ENCODE measurements around the gene SOX10. TPM values are rescaled to one million over a fixed set of nuclear protein-coding genes. Genes with fewer than 3 reads are reported as not detected.
"Not testable (repeated sequence)": the region's sequence is repeated elsewhere in the genome, so short reads cannot be mapped to it uniquely, and the experiment has no call there.

The SOX10 gene
- total RNA-seq, 1 experiment from 2014 or later, result not detected

- DNase-seq (ENCODE audit: low spot score), result no peak
Observed at GRCh38 chr22:37965940-37966664, 18.3 kb downstream of the SOX10 start.

DNA sequence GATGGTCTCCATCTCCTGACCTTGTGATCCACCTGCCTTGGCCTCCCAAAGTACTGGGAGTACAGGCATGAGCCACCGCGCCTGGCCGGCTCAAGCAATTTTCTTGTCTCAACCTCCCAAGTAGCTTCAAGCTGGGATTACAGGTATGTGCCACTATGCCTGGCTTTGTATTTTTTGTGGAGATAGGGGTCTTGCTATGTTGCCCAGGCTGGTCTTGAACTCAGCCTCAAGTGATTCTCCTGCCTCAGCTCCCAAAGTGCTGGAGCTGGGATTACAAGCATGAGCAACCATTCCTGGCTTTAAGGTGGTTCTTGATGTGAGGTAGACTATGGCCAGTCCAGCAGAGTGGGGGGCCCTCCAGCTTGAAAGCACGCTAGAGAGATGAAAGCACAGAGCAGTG is 23.3 kb downstream of the SOX10 start:
- DNase-seq (ENCODE audit: low spot score), result no peak

DNA sequence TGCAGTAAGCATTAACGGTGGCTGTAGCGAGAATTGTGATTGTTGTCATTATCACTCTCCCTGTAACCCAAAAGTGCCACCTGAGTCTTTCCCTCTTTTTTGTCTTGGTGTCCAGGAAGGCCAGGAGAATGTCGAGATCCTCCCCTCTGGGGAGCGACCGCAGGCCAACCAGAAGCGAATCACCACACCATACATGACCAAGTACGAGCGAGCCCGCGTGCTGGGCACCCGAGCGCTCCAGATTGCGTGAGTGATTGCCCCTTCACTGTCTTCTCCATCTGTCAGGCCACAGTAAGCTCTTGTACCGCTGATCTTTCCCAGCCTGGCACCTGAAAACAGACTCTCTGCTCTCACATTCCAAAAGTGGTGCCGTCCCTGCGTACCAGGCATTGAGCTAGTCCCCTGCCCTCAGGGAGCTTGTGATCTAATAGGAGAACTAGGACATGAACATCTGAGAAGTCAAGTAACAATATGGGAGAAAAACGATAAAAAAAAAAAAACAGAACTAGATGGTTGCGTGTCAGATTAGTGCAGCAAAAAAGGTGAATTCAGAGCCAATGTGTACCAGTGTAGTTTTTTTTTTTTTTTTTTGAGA is 25.0 kb downstream of the SOX10 start:
- DNase-seq (ENCODE audit: low spot score), result no peak

GRCh38 chr22:37957232-37957631 is 27.1 kb downstream of the SOX10 start:
- no peak for DNase-seq (ENCODE audit: low spot score)

GRCh38 chr22:37955825-37956397 is 28.4 kb downstream of the SOX10 start:
- DNase-seq (ENCODE audit: low spot score), result not testable (repeated sequence)

GRCh38 chr22:37954686-37955085 is 29.7 kb downstream of the SOX10 start:
- no peak for DNase-seq (ENCODE audit: low spot score)

DNA sequence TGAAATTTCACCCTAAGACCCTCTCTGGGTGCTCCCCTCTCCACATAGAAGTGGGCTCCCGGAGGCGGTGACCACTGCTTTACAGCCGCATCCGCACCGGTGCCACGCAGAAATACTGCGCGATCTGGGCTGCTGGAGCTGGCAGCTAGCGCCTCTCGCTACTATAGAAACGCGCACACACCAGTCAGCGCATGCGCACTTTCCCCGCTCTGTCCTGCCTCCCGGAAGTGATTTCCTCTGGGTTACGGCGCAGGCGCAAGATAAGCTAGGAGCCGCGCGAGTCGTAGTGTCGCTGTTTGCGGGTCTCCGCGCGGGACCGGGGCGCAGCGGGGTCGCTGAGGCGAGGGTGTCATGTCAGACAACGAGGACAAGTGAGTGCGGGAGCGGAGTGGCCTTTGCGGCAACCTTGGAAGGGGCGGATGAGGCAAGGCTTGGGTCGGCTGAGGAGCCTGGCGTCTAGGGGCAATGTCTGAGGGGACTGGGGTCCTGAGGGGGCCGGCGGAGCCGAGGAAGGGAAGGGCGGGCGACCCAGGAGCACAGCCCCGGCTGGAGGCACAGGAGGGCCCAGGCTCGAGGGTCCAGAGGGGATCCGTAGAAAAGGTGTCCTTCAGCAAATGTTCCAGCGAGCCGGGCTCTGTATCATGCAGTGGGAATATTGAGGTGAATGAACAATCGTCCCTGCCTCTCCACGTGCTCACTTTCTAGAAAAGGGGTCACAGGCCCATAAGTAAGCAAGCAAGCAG is 30.7 kb downstream of the SOX10 start, which contains the start of the genes C22orf23 and POLR2F:
Gene C22orf23 (minus strand): TSS at position 165 of the 743 bp plus-strand sequence. CDS start 452 bp downstream, outside the sequence.
Gene POLR2F (plus strand): TSS at position 263 of the 743 bp plus-strand sequence. CDS start 89 bp downstream, at position 352.
- peak; percentile 94 for DNase-seq (ENCODE audit: low spot score)

GRCh38 chr22:37953062-37953436 is 31.3 kb downstream of the SOX10 start:
- DNase-seq (ENCODE audit: low spot score), result no peak

DNA sequence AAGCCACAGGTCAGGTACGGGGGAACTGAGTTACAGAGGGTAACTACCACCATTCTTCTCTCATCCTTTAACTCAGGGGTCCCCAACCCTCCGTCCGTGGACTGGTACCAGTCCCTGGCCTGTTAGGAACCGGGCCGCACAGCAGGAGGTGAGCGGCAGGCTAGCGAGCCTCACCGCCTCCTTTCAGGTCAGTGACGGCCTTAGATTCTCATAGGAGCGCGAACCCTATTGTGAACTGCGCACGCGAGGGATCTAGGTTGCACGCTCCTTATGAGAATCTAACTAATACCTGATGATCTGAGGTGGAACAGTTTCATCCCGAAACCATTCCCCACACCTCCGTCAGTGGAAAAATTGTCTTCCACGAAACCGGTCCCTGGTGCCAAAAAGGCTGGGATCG is 31.7 kb downstream of the SOX10 start:
- DNase-seq (ENCODE audit: low spot score), result not testable (repeated sequence)

GRCh38 chr22:37951305-37951704 is 33.0 kb downstream of the SOX10 start:
- no peak for DNase-seq (ENCODE audit: low spot score)

DNA sequence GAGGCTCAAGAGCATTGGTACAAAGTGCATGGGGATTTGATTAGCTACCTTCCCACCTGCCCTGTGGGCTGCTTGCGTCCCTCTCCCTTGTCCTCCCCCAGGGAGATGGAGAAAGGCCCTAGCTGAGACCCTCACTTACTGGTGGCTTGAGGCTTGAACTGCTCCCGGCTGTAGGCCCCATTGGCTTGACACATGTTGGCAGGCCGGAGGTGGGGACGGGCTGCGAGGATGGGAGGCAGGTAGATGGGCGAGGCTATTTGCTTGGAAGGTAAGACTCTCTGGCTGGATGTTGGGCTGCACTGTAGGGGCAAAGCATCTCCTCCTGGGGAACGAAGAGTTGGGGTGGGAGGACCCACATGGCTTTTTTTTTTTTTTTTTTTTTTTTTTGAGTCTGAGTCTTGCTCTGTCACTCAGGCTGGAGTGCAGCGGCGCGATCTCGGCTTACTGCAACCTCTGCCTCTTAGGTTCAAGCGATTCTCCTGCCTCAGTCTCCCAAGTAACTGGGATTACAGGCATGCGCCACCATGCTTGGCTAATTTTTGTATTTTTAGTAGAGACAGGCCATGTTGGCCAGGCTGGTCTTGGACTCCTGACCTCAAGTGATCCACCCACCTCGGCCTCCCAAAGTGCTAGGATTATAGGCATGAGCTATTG is 37.1 kb downstream of the SOX10 start:
- not testable (repeated sequence) for DNase-seq (ENCODE audit: low spot score)

DNA sequence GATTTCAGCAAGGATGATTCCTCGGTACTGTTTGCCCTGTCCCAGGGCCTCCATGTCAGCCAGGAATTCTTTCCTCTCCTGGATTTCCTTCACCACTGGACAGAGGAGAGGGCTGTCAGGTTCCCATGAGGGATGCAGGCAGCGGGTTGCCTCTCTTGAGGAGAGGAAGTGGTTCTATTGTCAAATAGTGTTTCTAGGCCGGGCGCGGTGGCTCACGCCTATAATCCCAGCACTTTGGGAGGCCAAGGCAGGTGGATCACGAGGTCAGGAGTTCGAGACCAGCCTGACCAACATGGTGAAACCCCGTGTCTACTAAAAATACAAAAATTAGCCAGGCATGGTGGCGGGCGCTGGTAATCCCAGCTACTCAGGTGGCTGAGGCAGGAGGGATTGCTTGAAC is 39.9 kb downstream of the SOX10 start:
- DNase-seq (ENCODE audit: low spot score), result not testable (repeated sequence)

DNA sequence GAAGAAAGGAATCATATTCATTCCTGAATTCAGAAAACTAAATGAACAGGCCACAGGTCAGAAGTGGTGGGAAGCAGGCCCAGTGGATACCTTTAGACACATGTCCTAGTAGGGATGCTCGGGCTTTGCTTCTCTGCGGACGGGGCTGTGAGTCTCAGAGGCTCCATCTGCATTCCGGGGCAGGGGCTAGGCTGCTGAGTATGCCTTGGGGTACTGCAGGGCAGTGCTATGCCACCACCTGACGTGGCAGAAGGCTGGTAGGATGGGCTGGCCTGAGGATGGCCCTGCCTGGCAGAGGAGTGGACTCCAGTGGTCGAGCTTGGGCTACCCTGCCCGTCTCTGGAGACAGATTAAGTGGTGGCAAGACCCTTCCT is 40.5 kb downstream of the SOX10 start:
- no peak for DNase-seq (ENCODE audit: low spot score)

DNA sequence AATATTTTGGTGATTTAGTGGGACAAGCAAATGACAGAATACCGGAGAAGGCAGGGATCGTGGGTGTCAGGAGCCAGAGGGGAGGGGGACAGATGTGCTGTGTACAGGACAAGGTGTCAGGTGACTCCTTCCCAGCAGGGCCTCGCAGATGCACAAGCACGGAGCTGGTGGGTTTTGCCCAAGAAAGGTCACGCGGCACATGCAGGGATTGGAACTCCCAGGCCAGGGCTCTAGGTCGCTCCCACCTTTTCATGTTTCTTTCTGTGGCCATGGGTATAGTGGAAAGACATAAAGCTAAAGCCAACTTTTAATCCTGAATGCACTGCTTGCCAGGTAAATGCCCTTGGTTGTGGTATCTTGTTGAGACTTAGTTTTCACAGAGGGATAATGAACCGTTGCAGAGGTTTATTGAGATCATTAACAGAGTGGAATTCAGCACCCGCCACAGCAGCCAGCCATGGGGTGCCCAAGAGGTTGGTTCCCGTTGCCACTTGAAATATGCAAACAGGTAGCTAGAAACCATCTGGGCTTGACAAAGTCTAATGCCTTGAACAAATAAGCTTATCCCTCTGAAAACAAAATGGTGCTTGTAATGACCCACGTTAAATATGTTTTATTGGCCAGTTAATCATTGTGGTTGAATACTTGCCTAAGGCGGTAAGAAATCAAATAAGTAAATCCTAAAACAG is 41.1 kb downstream of the SOX10 start:
- DNase-seq (ENCODE audit: low spot score), result peak; percentile 6

DNA sequence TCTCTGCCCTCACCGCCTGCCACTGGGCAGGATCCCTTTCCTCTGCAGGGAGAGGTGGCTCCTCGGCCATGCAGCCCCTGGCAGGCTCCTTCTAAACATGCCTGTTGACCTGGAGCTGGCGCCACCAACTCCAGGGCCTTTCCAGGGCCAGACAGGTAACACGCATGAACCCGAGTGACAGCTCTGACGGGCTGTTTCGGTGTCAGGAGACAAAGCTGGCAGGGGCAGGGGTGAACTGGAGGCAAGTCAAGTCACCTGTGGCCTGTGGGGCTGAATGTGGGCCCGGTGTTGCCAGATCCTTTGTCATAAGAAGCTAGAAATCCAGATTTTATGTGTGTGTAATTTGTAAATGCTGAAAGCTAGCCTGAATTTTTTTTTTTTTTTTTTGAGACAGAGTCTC is 42.2 kb downstream of the SOX10 start:
- DNase-seq (ENCODE audit: low spot score), result no peak

DNA sequence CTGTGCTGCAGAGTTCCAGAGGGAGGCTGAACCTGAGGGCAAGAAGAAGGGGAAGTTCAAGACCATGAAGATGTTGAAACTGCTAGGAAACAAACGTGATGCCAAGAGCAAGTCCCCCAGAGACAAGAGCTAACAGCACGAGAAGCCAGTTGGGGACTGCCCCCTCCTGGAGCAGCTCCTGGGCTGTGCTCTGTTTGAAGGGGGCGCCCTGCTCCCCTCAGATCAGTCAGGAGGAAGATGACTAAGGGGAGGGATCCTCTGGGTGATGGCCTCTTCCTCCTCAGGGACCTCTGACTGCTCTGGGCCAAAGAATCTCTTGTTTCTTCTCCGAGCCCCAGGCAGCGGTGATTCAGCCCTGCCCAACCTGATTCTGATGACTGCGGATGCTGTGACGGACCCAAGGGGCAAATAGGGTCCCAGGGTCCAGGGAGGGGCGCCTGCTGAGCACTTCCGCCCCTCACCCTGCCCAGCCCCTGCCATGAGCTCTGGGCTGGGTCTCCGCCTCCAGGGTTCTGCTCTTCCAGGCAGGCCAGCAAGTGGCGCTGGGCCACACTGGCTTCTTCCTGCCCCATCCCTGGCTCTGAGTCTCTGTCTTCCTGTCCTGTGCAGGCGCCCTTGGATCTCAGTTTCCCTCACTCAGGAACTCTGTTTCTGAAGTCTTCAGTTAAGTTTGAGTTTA is 43.5 kb downstream of the SOX10 start:
- no peak for DNase-seq (ENCODE audit: low spot score)

GRCh38 chr22:37933711-37934376 is 50.5 kb downstream of the SOX10 start:
- peak; percentile 90 for DNase-seq (ENCODE audit: low spot score)

GRCh38 chr22:37932821-37933578 is 51.4 kb downstream of the SOX10 start:
- DNase-seq (ENCODE audit: low spot score), result no peak

GRCh38 chr22:37932401-37932800 is 52.0 kb downstream of the SOX10 start:
- no peak for DNase-seq (ENCODE audit: low spot score)
